Type B pancreatic cell (in vitro differentiated cells): ENCODE measurements around the gene KCNAB1. TPM values are rescaled to one million over a fixed set of nuclear protein-coding genes. Genes with fewer than 3 reads are reported as not detected.

Source experiments
- DNase-seq: peaks from one replicate; pipeline ENCODE4 v3.0.0; 2021; ENCODE audit warnings: mixed read lengths; ENCODE audit not compliant: unreplicated experiment; ENCODE audit errors: extremely low spot score
- H3K27ac Mint-ChIP-seq: 2 replicates; pipeline ENCODE4 v1.8.0; 2021; ENCODE audit warnings: mild to moderate bottlenecking, mixed read lengths
- H3K27me3 Mint-ChIP-seq: 2 replicates; pipeline ENCODE4 v1.8.0; 2021; ENCODE audit warnings: mixed read lengths
- H3K36me3 Mint-ChIP-seq: 2 replicates; pipeline ENCODE4 v1.8.0; 2021; ENCODE audit warnings: mixed read lengths
- H3K4me1 Mint-ChIP-seq: one replicate; pipeline ENCODE4 v1.8.0; 2021; ENCODE audit warnings: mixed read lengths; ENCODE audit not compliant: unreplicated experiment
- H3K4me3 Mint-ChIP-seq: 2 replicates; pipeline ENCODE4 v1.8.0; 2021; ENCODE audit warnings: mild to moderate bottlenecking, mixed read lengths
- H3K9me3 Mint-ChIP-seq: 2 replicates; pipeline ENCODE4 v1.8.0; 2021; ENCODE audit warnings: mixed read lengths
- CTCF ChIP-seq: fragments of 200-600 bp; sonication (generic); conservative IDR thresholded peaks from 2 replicates; pipeline ENCODE4 v1.5.0; 2021; ENCODE audit warnings: antibody characterized with exemption, mild to moderate bottlenecking
- total RNA-seq: library from RNA; stranded (reverse); gene quantifications from 2 replicates; pipeline ENCODE4 v1.2.1, GENCODE V29; 2021; ENCODE audit warnings: low replicate concordance

The KCNAB1 gene
- total RNA-seq, 1 donor from 2014 or later, result 6.1 TPM

- H3K36me3 Mint-ChIP-seq, result no peaks in the 10 kb centered on the region
- no peak overlapping the region for H3K27ac Mint-ChIP-seq
- TF ChIP-seq CTCF, result no peak
- H3K27me3 Mint-ChIP-seq, result no peaks in the 10 kb centered on the region
- peaks cover 28% of the 10 kb centered on the region for H3K4me1 Mint-ChIP-seq
- H3K9me3 Mint-ChIP-seq, result peaks cover 8% of the 10 kb centered on the region
- no peak overlapping the region for H3K4me3 Mint-ChIP-seq
- no peak for DNase-seq
These were observed 43.5 kb downstream of the KCNAB1 start for GRCh38 chr3:156163848-156164247.

GRCh38 chr3:156166808-156167207 is 46.4 kb downstream of the KCNAB1 start:
- H3K4me1 Mint-ChIP-seq, result peaks cover 28% of the 10 kb centered on the region
- no peaks in the 10 kb centered on the region for H3K36me3 Mint-ChIP-seq
- H3K27me3 Mint-ChIP-seq, result no peaks in the 10 kb centered on the region
- no peak overlapping the region for H3K4me3 Mint-ChIP-seq
- H3K9me3 Mint-ChIP-seq, result peaks cover 13% of the 10 kb centered on the region
- no peak overlapping the region for H3K27ac Mint-ChIP-seq
- TF ChIP-seq CTCF, result no peak
- no peak for DNase-seq

DNA sequence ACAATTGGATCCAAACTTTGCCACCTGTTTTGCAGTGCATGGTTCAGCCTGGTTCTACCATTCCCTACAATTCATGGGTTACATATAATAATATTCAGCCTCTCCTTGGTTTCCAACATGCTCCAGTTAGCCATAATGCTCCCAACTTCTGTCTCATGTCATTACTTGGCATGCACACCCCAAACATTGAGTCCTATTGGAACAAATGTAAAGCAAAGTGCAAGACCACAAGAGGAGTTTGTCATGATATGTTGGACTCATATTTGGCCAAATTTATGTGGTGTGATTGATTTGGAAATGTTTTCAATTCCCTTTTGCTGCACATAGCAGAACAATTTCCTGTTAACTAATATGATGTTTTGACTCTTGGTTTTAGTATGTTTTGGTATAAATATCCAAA is 50.2 kb downstream of the KCNAB1 start:
- Mint-ChIP-seq H3K4me3 (no peak overlapping the region), H3K36me3 (no peaks in the 10 kb centered on the region), H3K4me1 (peaks cover 27% of the 10 kb centered on the region), H3K27me3 (no peaks in the 10 kb centered on the region), H3K27ac (no peak overlapping the region), H3K9me3 (peaks cover 13% of the 10 kb centered on the region)
- TF ChIP-seq CTCF, result no peak
- no peak for DNase-seq

DNA sequence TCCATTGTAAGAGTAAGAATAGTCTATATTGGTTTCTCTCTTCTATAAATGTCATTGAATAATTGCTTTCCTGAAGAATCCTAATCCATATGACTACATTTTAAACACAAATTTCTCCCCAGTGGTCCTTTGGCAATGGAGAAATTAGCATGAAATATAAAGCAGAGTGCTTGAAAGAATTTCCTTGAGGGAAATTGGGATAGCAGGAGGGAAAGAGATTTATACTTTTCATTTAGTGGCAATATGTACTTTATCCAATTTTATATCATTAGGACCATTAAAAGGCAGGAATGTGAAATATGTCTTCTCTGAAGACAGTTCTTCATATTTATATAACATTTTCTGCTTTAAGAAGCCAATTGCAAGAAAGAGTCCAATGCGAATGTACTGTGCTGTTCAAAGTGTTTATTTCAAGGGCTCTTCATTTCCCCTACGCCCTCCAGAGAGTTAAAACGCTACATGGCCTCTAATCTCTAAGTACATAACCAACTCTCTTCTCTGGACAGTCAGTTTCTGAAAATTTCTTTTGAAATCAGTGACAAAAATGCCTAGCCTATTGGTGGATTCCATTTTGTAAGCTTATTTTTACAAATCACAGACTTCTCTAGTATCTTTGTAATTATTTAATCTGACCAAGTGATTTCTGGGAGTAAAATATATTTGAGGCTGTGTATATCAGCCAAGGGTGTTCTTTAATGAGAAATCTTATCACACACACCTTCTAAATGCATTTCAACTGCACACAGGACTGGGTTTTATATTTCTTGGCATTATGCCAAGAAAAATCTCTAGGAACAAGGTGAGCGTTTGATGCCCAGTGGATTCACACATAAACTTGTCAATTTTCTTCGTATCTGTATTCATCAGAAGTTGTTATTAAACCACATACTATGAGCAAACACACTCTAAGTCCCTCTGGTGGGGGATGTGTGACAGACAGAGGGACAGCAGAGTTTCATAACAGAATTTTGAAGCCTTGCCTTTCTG is 51.2 kb downstream of the KCNAB1 start:
- Mint-ChIP-seq H3K27me3 (no peaks in the 10 kb centered on the region), H3K36me3 (no peaks in the 10 kb centered on the region), H3K4me1 (peaks cover 27% of the 10 kb centered on the region), H3K9me3 (peaks cover 13% of the 10 kb centered on the region), H3K4me3 (no peak overlapping the region), H3K27ac (no peak overlapping the region)
- no peak for TF ChIP-seq CTCF
- no peak for DNase-seq

- DNase-seq, result no peak
- peaks cover 13% of the 10 kb centered on the region for H3K9me3 Mint-ChIP-seq
- H3K36me3 Mint-ChIP-seq, result no peaks in the 10 kb centered on the region
- TF ChIP-seq CTCF, result no peak
- H3K27ac Mint-ChIP-seq, result no peak overlapping the region
- no peak overlapping the region for H3K4me3 Mint-ChIP-seq
- H3K4me1 Mint-ChIP-seq, result peaks cover 27% of the 10 kb centered on the region
- H3K27me3 Mint-ChIP-seq, result no peaks in the 10 kb centered on the region
These were observed 52.2 kb downstream of the KCNAB1 start for GRCh38 chr3:156172536-156172935.
